Measurements from ENCODE around the gene NUP43. TPM values are rescaled to one million over a fixed set of nuclear protein-coding genes. Genes with fewer than 3 reads are reported as not detected.
A peak's percentile ranks its signal among the peaks of the same experiment; 100 is the strongest.

NUP43 gene
- total and polyA plus RNA-seq, 2 of the 13 experiments (the other 11 are each of a cell fraction or from before 2014, with no cell fraction given): 38.9 to 85.1 TPM

- TF ChIP-seq PAWR (CRISPR knock-in tag; IDR thresholded peaks at IDR 0.05; ENCODE audit: borderline replicate concordance) (no peak), POLR2AphosphoS2 (IDR thresholded peaks at IDR 0.05; ENCODE audit: low read depth, low read length) (no peak), NKX3-1 (CRISPR knock-in tag; IDR thresholded peaks at IDR 0.05) (no peak; the same call in none of the 2 replicates), SP1 (IDR thresholded peaks at IDR 0.05) (no peak), SP1 (CRISPR knock-in tag; IDR thresholded peaks at IDR 0.05) (peak; percentile 69), ZKSCAN5 (CRISPR knock-in tag; IDR thresholded peaks at IDR 0.05) (no peak), SNAPC5 (CRISPR knock-in tag; IDR thresholded peaks at IDR 0.05; ENCODE audit: borderline replicate concordance) (no peak), ZNF543 (CRISPR knock-in tag; IDR thresholded peaks at IDR 0.05) (peak; percentile 78; the same call in 1 of the 2 replicates), SP2 (CRISPR knock-in tag; IDR thresholded peaks at IDR 0.05) (no peak), RBFOX2 (IDR thresholded peaks at IDR 0.05; ENCODE audit: low read depth, low read length) (peak; percentile 61), SNAPC4 (CRISPR knock-in tag; IDR thresholded peaks at IDR 0.05) (no peak), NFAT5 (CRISPR knock-in tag; IDR thresholded peaks at IDR 0.05) (peak; percentile 59; the same call in 1 of the 2 replicates), SUZ12 (IDR thresholded peaks at IDR 0.05; ENCODE audit: low read depth, low read length) (no peak), REL (CRISPR knock-in tag; conservative IDR thresholded peaks at IDR 0.05) (no peak), TBP (CRISPR knock-in tag; IDR thresholded peaks at IDR 0.05) (no peak), HNF1B (CRISPR knock-in tag; IDR thresholded peaks at IDR 0.05) (peak; percentile 90; the same call in 1 of the 2 replicates), HOXA5 (CRISPR knock-in tag; IDR thresholded peaks at IDR 0.05) (peak; percentile 78; the same call in 1 of the 2 replicates)
Observed at GRCh38 chr6:149746147-149746946, at the start of gene NUP43 (continued).

All from HepG2 (cell line).